Stimulated activated CD8-positive, alpha-beta memory T cell treated with anti-CD3 and anti-CD28 coated beads, Interleukin-4, amount 100 ng/mL, for 4 hours (primary cell): ENCODE data around the gene AGMO.

Experiments
- DNase-seq, 2 donors: peaks; one replicate each; pipeline ENCODE4 v3.0.0-alpha.2; 2020; ENCODE audit warnings: low read depth in 2 of 2, low spot score in 1 of 2

AGMO gene

GRCh38 chr7:15399441-15399840 lies 162.4 kb downstream of the AGMO start:
- no peak for DNase-seq

DNA sequence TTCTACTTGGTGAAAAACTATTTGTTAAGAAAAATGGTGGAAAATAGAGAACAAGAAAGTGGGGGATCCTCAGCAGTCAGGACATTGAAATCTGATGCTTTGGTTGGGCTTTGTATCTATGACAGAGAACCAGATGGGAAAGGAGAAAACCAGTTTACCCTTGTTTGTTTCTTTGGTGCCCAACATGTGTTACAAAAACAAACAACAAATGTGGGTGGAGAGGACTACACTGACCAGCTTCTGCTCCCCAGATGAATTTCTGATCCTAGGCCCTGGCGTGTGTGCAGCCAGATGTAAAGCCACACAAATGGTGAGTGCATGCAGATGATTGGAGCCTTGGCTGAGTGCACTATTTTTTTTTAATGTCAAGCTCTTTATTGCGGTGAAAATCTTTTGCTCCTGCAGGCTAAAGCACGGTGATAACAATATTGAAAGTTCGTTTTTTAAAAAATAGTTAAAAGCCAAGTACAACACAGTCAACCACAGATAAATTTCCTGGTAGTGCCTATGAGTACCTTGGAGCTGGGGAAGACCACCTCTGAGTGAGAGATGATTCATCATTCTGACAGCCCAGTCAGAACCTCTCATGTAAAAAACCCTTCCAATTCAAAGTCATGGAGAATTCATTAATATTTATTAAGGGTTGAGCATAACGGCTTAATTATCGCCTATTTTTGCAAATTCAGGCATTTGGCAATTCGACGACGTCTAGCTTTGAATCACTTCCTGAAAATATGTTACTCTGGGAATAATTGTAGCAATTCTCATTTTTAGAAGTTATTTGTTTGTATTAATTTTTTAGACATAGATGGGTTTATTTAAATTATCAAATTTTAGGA lies 163.7 kb downstream of the AGMO start:
- no peak for DNase-seq

DNA sequence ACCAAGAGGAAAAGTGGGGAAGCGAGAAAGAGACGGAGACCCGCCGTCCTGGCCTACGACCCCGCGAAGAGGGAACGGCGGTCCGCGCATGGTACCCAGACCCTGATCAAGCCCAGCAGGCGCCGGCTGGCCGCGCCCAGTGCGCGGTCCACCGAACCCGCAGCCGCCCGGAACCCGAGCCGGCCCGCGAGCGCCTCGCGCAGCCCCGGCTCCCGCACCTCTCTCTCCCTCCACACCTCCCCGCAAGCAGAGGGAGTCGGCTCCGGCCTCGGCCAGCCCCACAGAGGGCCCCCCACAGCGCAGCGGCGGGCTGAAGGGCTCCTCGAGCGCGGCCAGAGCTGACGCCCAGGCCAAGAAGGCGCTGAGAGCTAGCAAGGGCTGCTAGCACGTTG lies 164.7 kb downstream of the AGMO start:
- no peak for DNase-seq

GRCh38 chr7:15396210-15397158 lies 165.3 kb downstream of the AGMO start:
- DNase-seq = no peak

GRCh38 chr7:15389073-15389472 lies 172.7 kb downstream of the AGMO start:
- no peak for DNase-seq

DNA sequence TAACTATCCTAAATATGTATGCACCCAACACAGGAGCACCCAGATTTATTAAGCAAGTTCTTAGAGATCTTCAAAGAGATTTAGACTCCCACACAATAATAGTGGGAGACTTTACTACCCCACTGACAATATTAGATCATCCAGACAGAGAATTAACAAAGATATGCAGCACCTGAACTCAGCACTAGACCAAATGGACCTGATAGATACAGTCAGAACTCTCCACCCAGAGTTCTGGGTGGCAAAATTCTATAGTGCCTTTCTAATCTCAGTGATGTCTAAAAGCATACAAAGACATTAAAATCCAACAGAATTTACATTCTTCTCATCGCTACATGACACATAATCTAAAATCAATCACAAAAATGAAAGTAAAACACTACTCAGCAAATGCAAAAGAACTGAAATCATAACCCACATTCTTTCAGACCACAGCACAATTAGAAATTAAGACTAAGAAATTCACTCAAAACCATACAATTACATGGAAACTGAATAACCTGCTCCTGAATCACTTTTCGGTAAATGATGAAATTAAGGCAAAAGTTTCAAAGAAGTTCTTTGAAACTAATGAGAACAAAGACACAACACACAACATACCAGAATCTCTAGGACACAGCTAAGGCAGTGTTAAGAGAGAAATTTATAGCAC lies 183.2 kb downstream of the AGMO start:
- DNase-seq = no peak

DNA sequence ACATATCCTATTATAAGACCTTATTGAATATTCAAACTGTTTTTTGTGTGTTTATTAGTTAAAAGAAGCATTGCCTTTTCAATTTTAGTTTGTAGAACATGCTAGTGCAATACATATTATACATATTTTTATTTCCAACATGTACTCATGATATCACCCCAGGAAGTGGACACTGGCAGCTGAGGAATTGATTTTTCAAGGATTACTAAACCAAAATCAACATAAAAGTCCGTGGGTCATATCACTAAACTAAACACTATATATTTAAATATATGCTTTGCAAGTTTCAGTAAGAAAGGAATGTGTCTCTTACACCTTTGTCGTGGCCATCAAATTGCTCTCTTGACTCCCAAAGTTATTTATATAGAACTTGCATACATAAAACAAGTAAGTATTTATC lies 185.2 kb downstream of the AGMO start:
- no peak for DNase-seq

- no peak for DNase-seq
These were observed 191.4 kb downstream of the AGMO start for GRCh38 chr7:15370441-15370840.

DNA sequence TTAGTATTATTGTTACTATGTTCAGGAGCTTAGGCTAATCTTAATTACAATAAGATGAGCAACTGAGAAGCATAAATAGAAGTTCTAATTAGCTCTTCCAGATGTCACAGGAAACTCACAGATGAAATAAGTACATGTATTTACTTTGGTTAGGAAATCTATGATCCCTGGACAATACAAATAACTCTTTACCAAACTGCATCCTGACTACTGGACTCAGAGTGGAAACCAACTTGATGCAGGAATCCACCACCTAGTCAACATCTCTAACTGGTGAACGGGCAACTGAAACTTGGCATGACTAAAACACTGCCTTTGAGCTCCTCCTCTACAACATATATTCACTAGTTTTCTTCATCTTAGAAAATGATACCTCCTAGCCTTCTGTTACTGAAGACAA lies 193.2 kb downstream of the AGMO start:
- no peak for DNase-seq

GRCh38 chr7:15367897-15368296 lies 193.9 kb downstream of the AGMO start:
- DNase-seq = no peak

DNA sequence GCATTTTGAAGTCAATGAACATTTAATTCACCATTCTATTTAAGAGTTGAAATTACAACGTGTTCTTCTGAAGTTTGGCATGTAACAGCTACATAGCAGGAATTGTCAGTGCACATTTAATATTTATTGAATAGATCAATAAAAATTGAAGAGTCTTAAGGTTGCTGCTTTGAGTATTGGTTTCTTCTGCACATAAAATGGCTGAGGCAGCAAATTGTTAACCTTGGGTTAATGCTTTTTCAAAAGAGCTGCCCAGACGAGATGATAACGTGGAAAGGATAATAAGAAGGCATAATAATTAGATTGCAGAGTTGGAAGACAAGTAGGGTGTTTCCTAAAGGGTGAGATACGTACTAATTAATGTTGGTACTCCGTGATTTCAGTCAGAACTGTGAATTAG lies 203.7 kb downstream of the AGMO start:
- no peak for DNase-seq

DNA sequence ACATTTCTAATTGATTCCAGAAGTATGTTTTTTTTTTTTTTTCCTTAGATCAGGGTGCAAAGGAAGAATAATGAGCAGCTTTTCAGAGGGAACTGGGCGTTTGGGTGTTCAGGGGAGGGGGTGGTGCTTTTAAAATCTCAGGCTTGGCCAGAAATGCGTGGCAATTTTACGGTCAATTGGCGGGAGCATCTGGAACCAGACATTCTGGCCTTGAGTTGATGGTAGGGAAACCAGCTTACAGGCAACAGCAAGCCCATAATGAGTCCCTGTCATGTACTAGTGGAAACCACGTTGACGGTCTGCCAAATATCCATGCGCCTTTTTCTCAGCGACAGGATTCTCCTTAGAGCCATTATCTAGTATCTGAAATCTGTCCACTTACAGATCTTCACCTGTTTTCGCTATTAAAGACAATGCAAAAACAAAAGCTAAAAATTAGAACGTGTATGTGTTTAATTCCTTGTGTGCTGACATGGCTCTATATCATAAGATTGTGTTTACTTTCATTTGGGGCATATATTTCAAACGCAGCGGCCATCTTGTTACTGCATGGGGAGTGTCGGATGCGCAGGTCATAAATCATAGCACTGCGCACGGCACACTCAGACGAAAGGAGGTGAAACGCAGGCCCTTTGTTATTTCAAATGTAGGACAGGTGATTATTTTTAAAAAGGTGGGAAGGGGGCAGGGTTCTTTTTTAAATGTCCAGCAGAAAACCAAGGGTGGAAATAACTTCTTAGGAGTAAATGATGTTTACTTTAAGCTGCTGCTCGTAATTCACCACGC lies 209.2 kb downstream of the AGMO start:
- no peak for DNase-seq

GRCh38 chr7:15345216-15345615 lies 216.6 kb downstream of the AGMO start:
- no peak for DNase-seq

- DNase-seq = no peak
These were observed 220.0 kb downstream of the AGMO start for GRCh38 chr7:15341817-15342216.

GRCh38 chr7:15336146-15336545 lies 225.7 kb downstream of the AGMO start:
- no peak for DNase-seq

DNA sequence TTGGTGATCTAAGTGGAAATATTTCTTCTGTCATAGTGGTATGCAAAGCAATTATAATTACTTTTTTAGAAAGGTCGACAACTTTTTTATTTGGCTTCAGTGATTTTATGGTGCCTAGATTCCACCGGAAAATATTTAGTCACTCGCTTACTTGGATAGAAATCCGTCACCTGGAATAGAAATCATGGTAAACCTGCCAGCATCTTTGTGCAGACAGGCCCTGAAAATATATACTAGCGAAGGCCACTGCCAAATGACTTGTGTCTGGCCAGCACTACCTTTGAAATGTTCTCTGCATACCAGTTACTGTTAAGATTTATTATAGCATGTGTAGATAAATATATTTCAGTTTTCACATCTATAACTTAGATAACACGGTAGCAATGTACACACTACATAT lies 226.4 kb downstream of the AGMO start:
- no peak for DNase-seq

GRCh38 chr7:15334536-15335263 lies 227.1 kb downstream of the AGMO start:
- DNase-seq = no peak

DNA sequence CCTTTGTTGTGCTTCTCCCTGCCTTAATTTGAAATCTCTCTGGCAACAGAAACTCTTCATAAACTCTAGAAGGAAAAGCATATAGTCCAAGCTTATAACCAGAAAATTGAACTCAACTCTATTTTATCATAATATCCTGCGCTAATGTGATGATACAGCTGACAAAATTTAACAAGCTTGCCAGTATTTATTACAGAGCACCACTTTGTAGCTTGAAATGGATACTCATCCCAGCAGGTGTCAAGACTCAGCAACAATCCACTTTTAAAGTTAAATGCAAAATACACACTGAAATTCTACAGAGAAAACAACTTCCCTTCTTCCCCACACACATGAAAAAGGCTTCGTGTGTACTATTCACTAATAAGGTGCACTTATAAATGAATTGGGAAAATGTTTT lies 228.9 kb downstream of the AGMO start:
- no peak for DNase-seq

DNA sequence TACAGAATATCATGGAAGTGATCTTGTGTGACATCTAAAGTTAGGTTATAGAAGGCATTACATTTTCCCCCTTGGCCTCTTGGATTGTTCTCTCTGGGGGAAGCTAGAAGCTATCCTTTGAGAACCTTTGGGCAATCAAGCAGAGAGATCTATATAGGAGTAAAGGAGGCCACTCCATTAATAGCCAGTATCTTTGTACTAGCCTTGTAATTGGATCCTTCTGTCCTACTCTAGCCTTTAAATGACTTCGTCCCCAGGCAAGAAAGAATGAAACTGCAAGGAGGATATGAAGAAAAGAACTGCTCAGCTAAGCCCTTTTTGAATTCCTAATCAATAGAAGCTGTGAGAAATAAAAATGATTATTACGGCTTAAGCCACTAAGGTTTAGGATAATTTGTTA lies 230.9 kb downstream of the AGMO start:
- DNase-seq = no peak

DNA sequence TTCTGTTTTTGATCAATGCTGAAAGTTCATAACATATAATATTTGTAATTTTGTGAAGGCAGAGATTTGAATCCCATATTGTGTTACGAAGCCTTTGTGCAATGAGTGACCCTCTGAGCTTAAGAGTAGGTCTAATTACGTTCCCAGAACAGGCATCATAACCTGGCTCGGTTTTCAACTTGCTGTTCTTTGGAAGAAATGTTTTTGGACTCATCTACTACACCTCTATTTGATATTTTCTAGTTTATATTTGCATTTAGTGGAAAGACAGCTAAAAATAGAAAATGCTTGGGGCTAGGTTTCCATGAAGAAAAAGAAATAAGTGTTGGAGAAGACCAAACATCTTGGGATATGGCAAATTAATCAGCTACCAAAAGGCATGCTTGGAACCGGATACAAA lies 234.8 kb downstream of the AGMO start:
- no peak for DNase-seq
